Activated CD8-positive, alpha-beta memory T cell treated with anti-CD3 and anti-CD28 coated beads for 24 hours (primary cell): ENCODE results near the gene FRMPD2.
A peak's percentile ranks its signal among the peaks of the same experiment; 100 is the strongest.
"Not testable (repeated sequence)": the region's sequence is repeated elsewhere in the genome, so short reads cannot be mapped to it uniquely, and the experiment has no call there.

Experiments used
- DNase-seq: peaks from one replicate; pipeline ENCODE4 v3.0.0-alpha.2; 2020

The FRMPD2 gene

DNA sequence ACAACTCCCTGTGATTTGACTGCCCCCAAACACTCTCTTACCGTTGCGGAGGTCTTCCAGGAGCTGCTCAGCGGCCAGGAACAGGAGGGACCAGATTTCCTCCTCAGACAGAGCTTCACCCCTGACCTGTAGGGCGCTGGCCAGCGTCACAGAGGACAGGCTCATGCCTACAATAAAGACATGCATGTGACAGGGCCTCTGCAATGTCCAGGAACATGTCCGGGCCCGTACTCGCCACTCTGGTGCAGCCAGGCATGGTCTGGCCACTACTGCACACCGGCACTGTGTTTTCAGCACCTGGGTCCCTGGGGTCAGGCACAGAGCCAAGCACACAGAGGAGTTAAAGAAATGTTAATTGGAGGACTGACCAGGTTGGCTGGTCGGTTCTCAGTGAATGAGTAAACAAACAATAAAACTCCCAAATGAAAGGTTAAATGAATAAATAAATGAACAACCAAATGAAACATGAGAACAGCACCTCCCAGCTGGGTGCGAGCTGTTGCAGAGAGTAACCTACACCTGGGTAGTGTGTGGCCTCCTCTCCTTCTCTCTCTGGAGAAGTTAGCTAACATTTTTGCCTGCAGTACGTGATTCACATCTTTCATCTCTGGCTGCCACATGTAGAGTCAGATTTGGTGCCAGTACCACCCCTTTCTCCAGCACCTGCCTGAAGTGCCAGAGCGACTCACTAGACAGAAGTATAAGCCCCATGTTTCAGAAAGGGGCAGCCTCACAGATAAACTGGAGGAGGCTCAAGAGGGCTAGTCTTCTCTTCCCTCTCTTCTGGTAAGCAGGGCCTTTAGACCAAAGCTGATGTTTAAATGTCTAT is 22.8 kb downstream of the FRMPD2 start:
- peak; percentile 19 for DNase-seq

DNA sequence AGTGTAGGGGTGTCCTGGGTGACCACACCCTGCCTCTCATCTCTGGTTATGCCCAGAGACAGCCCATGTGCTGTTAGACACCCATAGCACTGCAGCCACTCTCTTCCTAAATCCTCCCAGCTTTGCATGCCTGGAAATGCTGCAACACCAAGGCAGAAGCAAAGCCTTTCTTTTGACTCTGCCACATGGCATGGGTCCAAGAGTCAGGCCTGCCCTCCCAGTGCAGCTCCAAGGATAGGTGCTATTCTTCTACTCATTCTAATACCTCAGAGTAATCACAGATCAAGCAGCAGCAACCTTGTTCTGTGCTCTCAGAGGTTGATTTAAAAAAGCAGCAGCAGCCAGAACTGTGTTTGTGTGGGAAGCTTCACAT is 23.4 kb downstream of the FRMPD2 start:
- DNase-seq = peak; percentile 7

DNA sequence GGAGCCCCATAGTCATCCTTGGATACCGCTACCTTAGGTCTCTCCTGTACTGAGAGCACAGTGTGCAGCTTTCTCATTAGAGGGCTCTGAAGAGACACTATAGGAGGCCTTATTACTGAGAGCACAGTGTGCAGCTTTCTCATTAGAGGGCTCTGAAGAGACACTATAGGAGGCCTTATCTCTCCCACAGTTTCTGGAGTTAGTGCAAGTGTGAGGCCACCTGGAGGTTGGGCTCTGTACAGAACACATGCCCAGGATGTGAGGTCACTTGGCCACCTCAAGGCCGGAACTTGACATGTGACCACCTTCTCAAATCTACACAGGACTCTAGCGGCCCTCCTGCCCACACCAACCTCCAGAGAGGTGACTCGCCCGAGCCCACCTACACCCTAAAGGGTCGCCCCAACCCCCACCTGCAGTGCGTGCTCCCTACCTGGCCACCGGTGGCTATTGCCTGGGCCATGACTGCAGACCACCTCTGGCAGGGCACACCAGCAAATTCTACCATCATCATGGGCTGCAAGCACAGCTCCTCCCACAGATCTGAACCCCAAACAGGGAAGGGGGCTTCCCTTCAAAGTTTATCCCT is 24.6 kb downstream of the FRMPD2 start:
- DNase-seq = peak; percentile 26

DNA sequence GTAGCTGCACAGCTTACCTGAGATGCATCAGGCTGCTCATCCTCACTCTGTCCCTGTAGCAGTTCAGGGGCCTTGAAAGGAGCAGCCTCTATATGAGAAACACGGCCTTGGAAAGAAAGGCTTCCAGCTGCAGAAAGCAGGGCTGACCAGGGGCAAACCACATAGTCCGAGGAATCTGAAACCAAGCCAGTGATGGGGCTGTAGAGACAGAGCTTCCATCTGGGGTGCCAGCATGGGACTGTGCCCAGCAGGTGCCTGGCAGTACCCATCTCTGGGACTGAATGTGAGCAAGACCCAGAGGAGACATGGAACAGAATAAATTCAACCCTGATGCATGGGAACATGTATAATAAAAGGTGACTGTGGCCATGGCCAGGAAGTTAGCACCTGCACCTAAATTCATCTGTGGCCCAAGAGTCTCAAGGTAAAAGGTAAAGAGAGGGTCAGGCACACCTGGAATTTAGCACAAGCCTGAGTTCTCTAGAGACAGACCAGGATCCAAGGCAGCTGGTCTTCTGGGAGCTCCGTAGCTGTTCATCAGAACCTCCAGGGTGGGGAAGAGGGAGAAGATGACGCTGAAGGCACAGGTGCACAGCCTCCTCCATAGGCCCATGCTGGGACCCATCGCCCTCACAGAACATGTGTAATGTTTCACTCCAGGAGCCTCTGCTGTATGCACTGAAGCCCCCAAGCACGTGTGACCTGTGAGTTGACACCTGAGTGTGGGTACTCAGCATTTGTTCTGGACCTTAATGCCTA is 25.3 kb downstream of the FRMPD2 start:
- DNase-seq = peak; percentile 43

DNA sequence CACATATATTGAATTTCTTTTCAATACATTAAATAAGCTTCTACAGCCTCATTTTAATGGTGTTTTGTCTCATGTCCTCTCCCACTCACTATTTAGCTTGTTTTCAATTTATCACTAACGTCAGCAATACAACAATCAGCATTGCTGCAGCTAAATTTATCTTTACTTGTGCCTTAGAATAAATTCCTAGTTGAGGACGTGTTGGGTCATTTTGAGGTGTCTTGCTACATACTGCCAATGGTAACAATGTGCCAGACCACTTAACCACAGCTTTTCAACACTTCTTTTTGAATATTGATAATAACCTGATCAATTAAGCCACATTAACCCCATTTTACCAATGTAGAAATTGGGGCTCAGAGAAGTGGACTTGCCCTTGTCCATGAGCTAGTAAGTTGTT is 26.0 kb downstream of the FRMPD2 start:
- DNase-seq = no peak

DNA sequence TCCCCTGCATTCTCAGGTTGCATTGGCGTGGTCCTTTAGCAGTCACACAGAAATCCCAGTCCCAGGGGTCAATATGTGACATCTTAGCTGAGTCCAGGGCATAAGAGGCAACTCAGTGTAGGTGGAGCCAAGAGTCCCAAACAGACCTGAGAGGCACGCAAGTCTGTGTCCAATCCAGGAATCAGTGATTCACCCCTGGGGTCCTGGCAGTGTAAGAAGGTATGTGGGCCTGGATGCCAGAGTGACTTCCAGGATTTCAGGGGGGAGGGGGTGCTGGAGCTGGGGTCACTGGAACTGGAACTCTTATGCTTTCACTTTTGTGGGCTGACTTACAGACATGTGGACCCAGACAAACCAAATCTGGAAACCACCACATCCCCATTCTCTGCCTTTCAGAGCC is 26.8 kb downstream of the FRMPD2 start:
- peak; percentile 32 for DNase-seq

DNA sequence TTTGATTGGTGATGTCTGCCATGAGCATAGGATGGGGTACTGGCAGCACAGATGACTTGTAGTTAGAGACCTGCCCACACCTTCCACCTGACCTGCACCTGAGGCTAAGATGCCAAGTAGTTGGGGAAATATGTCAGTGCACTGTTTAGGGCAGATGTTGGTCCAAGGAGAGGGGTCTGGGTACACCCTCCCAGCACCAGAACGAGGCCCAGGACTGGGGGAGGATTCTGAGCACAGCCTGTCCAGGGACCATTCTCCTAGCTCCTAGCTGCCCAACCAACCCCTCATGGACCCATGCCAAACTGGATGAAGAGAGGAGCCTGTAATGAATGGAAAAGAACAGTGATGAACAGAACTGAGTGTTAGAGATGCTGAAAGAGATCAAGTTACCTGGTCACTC is 28.0 kb downstream of the FRMPD2 start:
- peak; percentile 45 for DNase-seq

DNA sequence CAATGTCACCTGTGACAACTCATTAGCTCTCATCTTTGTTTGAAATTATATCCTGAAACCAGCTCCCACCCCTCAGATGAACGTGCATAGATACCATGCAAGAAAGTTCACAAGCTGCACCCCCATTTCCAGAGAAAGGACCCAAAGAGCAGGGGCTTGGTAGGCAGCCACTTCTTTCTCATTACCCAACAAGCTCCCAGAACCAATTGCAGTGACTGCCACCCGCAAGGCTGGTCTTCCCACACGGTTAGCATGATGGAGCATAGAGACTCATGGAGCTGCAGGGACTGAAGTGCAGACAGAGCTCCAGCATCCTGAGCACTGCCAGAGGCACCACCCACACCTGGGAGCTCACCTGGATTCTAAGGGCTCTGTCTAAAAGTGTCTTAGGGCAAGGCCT is 28.5 kb downstream of the FRMPD2 start:
- peak; percentile 28 for DNase-seq

DNA sequence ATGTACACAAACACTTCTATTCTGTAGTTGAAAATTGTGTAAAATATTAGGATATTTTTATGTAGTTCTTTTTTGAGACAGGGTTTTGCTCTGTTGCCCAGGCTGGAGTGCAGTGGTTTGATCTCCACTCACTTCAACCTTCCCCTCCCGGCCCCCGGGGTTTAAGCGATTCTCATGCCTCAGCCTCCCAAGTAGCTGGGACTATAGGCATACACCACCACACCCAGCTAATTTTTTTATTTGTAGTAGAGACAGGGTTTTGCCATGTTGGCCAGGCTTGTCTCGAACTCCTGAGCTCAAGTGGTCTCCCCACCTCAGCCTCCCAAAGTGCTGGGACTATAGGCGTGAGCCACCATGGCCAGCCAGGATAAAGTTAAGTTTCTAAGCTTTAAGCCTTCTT is 30.6 kb downstream of the FRMPD2 start:
- not testable (repeated sequence) for DNase-seq

DNA sequence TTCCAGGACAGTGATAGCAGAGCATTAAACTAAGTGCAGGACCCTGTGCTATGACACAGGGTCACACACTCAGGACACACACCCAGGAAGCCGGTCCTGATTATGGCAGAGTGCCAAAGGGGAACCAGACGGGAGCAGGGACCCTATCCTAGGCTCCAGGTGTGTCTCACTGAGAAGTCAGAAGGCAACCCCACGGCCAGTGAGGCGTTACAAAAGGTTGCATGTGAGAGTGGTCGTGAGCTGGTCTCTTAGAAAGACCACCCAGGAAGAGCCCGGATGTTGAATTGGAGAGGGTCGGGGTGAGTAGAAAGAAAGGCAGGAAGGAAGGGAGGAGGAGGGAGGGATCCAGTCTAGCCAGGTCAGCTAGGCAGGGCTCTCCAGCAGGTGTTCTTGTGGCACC is 31.0 kb downstream of the FRMPD2 start:
- DNase-seq = no peak

DNA sequence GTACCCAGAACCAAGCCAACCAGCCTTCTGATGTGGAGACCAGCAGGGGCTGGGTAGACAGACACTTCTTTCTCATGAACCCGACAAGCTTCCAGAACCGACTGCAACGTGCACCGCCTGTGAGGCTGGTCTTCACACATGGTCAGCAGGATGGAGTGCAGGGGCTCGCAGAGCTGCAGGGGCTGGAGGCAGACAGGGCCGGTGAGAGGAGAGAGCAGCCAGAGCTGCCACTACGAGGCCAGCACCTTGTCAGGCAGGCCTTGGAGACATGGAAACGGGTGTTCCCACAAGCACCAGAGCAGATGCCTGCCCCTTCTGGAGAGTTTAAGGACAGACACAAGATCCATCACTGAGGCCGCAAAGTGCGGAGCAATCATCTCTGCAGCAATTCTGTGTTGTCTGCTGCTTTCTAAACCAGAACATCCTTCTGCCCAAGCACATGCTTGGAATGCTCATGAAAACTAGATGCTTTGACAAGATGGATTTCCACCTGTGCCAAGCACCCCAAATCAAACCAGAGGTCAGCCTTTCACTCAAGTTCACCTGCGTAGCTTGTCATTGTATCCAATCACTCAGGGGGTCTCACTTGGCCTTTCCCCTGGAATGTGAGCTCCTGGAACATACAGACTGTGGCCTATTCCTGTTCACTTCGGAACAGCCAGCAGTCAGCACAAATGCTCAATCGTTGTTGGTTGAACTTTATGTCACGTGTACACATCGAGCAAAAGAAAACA is 32.2 kb downstream of the FRMPD2 start:
- peak; percentile 41 for DNase-seq

DNA sequence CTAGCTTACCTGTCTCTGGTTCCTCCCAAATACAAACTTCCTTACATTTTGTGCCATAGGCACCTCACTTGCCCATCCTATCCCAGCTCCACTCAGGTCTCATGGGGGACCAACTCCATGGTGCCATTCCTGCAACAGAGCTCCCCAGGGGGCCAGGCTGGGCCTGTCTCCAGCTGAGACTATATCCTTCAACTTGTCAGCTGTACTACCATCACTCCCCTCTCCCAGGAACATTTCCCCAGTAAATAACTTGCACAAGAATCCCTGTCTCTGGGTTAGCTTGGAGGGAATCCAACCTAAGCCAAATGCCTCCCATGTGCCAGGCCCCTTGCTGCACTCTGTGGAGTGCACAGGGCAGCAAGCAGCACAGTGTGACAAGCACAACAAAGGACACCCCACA is 33.2 kb downstream of the FRMPD2 start:
- peak; percentile 28 for DNase-seq

DNA sequence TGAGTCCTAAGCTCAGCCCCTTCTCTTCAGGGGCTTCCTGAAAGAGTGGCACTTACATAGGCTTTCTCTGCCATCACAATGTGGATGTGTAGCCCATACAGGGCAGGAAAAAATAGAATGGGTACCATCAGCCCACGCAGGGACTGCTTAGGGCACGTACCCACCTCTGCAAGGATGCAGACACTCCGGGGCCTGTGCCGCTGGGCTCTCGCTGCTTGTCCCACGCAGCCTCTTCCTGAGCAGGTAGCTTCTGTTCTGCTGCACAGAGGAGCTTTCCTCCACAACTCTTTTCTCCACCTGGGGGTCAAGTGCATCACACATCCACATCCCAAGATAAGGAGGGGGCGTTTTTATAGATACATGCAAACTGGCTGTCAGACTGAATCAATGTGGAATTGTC is 34.3 kb downstream of the FRMPD2 start:
- peak; percentile 32 for DNase-seq

DNA sequence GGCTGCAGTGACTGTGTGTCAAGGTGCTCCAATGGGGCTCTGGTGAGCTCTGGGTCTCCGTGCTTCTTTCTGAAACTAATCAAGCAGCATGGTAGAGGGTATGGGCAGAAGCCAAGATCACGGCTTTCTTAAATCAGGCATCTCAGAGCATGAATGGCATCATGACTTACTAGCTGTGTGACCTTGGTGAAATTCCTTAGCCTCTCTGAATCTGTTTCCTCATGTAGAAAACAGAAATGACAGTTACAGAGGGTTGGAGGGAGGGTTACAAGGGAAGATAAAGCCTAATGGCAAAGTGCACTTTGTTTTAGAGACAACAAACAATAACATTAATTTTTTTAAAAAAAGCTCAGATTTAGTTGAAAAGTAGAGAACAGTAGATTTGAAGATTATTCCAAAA is 34.9 kb downstream of the FRMPD2 start:
- DNase-seq = peak; percentile 3

DNA sequence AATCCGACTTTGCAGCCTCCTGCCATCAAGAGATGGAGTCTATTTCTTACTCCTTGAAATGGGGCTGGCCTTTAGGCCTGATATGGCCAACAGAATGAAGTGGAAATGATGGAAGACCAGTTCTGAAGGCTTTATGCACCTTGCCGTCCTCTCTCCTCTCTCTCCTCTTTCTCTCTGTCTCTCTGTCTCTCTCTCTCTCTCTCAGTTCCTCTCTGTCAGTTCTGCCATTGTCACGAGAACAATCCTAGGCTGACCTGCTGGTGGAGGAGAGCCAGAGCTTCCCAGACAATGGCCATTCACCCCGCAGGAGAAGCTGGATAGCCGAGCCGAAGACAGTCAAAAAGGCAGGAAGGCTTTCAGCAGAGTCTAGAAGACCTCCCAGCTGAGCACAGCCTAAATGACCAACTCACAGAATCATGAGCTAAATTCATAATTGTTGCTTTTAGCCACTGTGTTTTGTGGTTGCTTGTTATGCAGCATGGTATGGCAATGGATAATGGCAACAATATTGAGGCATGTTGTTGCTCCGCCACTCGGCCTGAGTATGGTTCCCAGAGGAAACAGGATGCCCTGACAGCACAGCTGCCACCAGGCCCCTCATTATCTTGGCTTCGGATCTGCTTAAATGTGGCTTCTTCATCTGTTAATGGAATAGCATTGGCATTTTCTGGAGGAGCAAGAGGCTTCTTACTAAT is 35.5 kb downstream of the FRMPD2 start:
- DNase-seq = peak; percentile 1

DNA sequence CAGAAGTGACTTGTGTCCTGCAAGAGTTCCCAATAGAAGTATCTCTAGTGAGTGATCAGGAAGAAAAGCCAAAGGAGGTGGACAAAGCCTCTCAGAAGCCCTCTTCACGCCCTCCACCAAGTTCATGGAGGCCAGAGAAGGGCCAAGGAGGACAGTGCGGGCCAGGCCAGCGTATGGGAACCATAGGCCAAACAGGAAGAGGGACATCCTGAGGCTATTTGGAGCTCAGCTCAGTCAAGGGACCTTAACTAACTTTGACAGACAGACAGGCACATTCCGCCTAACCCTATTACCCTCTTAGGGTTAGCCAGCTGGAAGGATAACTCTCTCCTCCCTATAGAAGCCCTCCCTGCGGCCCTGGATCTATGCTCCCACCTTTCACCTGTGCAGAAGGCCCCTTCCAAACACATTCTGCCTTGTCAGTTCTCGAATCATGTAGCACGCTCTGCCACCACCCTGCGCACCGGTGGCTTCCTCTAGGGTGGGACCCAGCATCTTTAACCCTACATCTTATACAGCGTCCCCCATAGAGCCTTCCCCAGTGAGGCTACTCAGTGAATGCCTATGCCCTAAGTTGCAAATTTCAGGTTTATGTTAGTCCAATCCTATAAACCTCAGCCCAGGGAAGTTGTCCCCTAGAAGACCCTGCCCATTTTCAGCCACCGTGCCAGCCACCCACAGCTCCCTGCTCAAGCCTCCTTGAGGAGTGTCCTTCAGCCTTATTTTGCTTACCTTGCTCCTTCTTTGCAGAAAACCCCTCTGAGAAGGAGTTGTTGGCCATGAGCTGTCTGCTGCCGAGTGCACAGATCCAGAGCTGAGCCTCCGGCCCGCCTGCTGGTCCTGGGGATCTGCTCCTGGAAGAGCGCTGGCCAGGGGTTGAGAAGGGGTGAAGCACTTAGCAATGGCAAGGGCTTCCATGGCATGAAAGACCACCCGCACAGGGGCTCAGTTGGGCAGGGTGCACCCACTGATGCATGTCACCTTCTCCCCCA is 36.9 kb downstream of the FRMPD2 start:
- DNase-seq = peak; percentile 40

DNA sequence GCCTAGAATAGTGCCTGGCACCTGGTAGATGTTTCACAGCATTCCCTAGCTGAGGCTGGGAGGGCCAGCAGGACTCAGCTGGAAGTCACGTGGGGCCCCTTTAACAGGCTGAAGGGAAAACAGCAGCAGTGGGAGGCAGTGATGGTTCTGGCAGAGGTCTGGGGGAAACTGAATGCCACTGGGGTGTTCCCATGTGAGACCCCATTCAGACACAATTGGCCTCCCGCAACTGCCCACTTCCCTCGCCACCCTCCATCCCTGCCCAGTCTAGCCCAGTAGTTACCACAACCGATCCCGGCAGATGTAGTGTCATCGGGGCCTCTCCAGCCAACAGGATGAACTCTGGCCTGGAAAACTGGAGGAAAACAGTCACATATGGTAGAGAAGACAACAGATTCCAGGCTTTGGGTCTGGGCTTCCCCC is 38.3 kb downstream of the FRMPD2 start:
- peak; percentile 41 for DNase-seq

DNA sequence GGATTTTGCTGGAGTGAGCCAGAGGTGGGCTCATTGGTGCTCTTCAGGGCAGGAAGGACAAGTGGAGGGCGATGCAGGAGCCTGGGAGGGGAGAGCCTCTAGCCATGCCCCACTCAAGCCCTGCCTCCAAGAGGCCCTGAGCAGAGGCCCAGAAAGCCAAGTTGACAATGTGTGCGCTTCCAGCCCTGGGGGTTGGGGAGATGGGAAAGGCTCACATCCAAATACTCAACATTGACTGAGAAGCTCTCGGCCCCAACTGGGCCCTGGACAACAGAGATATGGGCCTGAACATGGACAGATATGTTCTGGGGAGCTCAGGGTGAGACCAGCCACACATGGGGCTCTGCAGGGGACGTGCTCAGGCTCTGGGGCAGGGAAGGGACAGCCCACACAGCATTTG is 39.0 kb downstream of the FRMPD2 start:
- DNase-seq = peak; percentile 7

DNA sequence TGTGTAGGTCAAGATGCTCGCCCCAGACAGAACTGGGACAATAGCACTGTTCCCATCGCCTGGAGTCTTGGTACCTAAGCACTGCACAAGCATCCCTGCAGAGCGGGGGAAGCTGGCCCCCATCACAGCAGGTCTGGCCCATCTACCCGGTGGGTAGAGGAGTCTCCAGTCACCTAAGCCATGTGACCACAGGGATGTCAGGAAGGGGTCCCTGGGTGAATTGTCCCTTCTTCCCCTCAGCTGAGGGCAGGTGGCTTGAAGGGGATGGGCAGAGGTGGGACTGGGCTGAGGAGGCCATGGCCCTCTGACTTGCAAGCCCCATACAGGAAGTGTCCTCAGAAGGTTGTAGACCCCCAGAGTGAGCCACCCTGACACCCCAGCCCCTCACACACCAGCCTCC is 39.7 kb downstream of the FRMPD2 start:
- DNase-seq = peak; percentile 21

DNA sequence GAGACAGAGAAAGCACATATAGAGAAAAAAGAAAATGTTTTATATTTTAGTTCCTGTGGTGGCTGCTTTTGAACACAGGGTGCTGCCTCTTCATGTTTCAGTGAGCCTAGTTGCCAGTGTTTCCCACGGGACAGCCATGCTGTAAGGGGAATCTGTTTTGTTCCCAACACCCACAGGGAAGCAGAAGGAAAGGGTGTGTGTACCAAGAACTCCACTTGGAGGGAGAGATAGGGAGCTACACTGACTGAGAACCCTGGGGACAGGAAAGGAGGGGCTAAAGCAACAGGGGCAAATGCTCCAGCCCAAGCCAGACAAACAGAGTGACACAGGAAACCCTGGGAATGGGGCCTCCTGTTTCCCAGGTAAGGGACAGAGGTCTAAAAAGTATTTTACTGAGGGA is 40.2 kb downstream of the FRMPD2 start:
- DNase-seq = no peak

DNA sequence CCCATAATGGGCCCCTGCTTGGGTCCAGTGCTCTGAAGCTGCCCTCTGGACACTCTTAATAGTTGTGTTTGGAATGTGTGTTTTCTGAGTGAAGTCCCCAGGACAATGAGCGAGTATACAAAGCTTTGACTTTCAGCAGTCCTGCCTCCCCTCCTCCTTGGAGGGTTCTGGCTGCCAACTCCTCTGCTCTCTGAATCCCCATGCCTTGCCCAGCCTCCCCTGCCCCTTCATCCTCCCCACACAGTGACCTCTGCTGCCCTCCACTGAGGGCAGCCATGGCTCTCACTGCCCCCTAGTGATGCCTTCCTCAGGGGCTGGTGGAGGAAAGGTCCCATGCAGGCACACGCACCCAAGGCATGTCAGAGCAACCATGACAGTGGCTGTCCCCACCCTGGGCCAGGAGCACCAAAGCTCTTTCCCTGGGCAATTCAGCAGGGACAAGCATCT is 40.9 kb downstream of the FRMPD2 start:
- DNase-seq = peak; percentile 40
